Muscle of back (tissue), 11 donors: Measurements from ENCODE around the gene CDK6. TPM values are rescaled to one million over a fixed set of nuclear protein-coding genes. Genes with fewer than 3 reads are reported as not detected.

ENCODE experiments used
- DNase-seq, 3 donors: peaks; one replicate each; pipeline versions ENCODE4 v3.0.0 to v3.0.0-alpha.2; 2013
- polyA plus RNA-seq, 10 donors: library from polyadenylated mRNA; unstranded; fragments of 120-200 nt; gene quantifications; one replicate each; pipeline ENCODE4 v1.2.1, GENCODE V29; 2013; ENCODE audit not compliant: insufficient read length in 10 of 10

CDK6 gene
- polyA plus RNA-seq, 10 donors, result 37.5 to 68.7 (median 57.2) TPM

DNA sequence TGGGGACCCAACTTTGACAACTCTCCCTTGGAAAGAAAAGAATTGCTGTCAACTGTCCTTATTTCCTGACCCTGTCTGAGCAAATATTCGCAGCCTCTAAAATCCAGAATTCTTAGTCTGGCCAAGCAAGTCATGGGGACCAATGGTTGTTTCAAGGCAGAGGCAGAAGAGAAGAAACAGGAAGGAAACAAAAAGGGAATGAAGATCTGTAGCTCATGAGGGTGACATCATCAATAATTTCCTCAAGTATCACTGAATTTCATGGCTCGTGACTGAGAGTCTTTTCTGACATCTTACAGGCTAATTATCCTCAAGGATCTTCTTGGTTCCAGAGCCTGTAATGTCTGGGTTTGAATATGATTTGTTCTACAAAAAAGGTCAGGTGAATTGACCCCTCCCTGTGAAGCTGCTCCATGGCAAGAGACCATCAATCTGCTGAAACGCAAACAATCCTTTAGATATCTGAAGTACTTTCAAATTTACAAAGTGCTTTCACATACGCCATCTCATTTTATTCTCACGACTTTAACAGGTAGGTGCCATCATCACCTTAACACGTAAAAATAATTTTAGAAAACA, 5.8 kb downstream of the CDK6 start:
- DNase-seq, result no peak

DNA sequence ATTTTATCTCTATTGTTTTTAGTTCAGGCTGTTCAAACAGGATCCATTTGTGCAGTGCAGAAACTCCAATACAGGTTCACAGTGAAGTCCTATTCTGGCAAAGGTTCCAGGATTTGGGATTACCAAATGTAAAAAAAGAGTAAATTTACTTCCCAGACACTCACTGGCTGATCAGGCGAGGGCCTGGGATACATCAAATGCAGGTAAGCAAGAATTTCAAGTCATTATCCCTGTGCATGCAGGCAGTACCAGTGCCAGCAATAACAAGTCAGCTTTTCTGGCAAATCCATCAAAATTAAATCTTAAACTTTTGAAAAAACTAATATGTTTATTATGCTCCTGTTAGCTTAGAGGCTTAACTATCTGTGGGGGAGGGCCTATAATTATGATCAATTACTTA, 6.3 kb downstream of the CDK6 start:
- no peak for DNase-seq

DNA sequence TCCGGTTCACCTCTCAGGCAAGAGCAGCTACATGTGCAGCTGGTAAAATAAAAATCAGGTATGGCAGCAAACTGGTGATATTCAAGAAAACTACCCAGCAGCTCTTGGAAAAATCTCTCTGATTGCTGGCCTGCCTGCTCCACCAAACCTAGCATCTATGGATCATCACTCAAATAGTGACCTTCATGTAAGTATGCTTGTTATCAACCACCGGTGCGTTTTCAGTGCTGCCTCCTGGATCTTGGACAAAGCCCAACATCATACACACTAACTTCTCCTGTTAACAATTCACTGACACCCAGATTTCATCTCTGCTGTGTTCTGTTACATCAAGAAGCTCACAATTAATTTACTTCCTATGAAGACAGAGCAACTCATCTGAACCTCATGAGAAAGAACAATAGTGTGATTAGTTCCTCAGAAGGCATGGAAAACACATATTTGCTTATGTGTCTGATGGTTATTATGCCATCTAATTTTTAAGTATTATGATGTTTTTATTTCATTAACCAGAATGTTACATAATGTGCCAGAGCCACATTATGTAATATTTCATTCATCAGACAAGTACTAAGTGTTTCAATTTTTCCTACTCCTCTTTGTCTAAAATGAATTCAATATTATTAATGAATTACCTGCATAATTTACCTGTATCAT, 8.8 kb downstream of the CDK6 start:
- DNase-seq, result no peak

DNA sequence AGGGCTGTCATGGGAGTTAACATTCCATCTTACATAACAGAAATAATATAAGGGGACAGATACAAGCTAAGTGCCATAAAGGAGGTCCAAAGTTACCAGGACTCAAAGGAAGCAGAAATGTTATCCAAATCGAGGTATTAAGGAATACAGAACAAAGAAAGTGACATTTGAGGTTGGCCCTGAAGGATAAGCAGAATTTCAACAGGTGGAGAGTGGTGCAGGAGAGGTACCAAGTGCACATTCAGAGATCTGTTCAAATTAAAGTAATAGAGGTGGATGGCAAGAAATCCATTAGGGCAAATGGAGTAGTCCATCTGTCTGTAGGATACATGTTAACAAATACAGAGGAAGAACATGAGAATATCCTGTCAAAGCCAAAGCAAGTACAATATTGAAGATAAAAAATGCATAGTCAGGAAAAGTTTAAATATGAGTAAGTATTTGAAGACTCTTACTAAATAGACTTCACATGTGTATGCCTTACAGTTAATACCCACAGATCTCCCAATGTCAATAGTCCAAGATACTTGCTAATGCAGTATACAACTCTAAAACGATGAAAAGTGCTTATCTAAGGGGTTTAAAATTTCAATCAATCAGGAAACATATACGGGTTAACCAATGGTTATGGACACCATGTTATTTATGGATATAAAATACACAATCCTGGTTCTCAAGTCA, 10.0 kb downstream of the CDK6 start:
- no peak for DNase-seq

DNA sequence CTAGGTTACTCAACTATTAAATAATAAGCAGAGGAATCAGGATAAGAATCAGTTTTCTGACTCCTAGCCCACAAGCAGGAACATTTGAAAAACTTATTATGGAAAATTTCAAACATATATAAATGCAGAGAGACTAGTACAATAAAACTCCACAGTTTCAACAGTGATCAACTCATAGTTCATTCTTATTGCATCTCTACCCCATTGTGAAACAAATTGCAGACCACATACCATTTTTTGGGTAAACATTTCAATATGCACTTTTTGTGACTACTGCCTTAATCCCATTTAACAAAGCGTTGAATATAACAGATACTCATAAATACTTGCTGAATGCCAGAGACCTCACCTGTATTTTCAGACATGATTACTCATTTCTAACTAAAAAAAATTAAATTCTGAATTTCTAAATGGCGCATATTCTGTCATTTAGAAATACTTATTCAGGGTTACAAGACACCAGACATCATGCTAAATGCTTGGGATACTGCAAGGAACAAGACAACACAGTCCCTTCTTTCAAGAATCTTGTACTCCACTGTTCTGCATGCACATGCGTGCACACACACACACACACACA, 11.4 kb downstream of the CDK6 start:
- no peak for DNase-seq

DNA sequence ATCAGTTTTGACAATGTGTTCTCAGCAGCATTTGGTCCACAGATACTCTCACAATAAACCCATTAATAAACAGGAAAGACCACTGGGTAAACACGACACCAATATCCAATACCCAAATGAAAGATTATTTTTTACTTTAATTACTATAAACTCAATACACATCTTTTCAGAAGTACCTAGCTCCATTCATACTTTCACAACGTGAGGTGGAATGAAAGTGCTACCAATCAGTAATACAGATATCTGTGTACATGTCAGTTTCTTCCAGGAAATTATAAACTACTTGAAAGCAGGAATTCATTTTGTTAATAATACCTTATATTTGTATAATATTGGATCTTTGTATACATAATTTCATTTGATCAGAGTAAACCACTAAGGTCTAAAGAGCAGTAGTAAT, 11.9 kb downstream of the CDK6 start:
- no peak for DNase-seq

DNA sequence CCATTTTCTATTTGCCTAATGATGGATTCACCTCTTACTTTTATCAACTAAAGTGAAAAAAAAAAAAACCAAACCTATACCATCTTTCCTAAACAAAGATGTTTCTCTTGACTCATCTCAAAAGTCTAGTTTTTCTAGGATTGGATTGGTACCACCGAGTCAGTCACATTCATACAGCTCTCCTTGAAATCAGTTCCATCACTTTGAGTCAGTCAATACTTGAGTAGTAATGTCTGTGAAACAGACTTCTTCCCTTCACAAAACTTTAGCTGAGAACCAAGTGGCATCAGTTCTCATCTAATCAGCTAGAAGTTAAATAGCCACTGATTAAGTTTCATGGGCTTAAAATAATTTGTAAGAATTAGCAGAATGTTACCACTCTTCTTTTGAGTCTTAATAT, 13.3 kb downstream of the CDK6 start:
- no peak for DNase-seq

DNA sequence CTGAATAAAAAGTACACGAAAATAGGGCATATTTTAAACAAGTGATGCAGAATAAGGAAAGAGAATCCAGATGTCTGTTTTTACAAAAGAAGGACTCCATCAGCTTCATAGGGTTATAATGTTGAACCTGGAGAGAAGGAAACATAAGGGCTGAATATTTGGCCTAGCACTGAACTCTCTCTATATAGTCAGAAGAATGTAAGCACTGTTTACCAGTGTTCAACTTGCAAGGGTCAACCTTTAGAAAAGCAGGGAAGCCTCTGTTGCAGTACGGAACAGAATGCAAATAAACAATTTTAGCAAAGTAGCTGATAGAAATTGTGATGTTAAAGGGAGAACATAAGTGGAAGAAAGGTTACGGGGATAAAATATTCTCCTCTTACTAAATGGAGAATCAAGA, 16.2 kb downstream of the CDK6 start:
- DNase-seq, result no peak

DNA sequence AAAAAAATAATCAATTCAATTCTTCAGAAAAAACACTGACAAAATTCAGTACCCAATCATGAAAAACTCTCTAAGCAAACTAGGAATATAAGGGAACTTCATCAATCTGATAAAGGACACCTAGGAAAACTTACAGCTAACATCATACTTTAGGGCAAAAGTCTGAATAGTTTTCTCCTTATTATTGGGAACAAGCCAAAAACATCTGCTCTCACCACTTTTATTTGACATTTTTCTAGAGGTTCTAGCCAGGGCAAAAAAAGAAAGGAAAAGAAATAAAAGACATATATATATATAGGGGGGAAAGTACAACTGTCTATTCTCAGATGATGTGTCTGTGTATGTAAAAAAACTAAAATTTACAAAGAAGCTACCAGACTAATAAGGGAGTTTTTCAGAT, 19.0 kb downstream of the CDK6 start:
- no peak for DNase-seq

DNA sequence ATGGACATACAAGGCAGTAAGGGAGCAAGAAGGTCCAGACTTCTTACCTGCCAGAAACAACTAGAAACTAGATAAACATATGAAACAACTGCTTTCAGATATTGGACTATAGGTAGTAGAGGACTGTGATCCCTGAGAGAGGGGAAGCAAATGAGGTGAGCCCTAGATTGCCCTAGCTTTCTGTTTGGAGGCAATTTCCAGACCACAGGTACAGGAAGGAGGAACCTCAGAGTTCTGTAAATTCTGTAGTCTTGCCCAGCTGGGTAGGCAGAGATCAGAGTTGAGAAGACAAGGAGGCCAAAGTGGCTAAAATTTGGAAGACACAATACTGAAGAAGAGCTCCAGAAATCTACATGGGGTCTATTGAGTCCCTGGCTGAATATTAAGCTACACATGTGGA, 21.0 kb downstream of the CDK6 start:
- no peak for DNase-seq

DNA sequence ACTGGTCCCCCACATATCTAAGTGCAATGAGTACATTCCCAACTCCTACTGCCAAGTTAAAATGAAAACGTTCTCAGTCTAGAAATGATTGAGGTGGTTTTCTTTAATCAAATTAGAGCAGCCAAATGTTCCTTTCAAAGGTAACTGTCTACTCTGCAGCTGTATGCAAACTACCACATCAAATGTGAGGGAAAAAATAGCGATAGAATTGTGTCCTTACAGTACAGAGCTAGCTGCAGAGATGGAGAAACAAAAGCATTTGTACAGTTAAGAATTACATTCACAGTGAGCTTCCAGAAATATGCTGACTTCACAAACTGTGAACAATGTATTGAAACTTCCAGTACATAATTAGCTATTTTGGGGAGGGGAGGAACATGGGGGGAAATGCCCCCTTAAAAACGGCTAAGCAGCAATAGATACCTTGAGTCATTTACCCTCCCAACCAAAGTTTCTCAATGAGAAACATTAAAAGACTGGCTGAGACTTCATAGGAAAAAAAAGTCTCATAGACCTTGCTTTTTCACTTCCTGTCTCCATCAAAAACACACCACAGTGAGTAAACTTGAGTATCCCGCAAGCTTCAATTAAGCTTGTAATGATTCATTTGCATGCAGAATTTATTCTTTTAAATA, 22.9 kb downstream of the CDK6 start:
- peak in 1 of 3 donors; percentile 38 for DNase-seq

DNA sequence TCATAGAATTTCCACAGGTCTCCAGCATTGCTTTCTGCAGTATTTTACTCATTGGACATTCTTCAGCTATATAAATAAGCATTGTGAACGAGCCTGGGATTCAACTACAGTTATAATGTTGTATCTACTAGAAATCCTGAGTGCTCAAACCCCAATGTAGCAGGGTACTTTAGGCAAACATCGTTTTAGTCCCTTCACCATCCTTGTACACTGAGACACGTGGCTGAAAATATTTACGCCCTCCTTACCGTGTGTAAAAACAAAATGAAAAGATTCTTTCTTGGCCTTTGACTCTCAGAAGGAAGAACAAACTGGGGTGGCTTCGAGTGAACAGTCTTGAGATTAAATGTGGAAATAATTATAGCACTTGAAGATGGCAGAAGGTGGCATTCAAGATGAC, 25.2 kb downstream of the CDK6 start:
- no peak for DNase-seq

DNA sequence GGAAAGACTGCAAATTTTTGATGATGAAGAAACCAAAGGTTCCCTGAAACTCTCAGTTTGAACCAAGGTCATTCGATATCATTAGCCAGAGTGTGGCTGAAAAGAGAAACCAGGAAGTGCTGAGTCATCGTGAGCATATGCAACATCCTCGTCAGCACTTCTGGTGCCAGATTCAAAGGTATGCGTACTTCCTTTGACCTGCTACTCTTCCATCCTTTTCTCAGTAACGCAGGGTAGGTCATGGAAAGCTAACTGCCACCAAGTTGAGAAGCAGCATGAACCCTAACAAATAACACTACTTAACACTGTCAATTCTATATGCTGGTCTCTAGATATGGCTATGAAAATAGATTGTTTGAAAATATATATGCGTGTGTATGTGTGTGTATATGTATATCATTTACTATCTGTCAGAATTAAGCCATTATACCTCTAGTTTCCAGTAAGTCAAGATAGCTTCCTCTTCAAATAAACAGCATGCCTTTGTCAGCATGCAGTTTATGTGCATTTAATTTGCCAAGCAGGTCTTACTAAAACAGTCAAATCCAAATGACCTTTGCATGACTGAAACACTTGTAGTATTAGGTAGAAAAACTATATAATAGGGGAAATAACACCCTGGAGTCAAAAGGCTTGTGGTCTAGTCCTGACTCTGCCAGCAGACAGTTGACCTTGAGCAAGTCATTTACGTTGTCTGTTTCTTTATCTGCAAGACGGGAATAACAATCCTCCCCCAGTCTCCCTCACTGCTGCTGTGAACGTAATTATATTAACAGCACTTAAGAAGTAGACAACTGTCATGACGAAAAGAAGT, 26.4 kb downstream of the CDK6 start:
- DNase-seq, result peak; percentile 74 to 92 (median 83)

DNA sequence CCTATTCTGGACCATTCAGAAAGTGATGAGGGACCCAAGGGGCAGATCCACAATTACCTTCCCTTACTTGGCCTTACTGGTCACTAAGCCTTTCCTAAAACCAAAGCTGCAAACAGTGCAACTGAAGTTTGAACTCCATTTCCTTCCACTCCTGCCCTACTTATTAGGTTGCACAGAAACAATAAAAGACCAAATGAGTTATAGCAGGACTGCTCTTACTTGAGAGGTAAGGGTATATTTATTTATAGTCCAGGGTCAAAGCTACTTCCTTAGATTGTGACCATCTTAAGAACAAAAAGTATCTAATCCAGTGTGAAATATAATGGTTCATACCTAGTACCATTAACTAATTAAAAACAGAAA, 27.0 kb downstream of the CDK6 start:
- DNase-seq, result no peak

DNA sequence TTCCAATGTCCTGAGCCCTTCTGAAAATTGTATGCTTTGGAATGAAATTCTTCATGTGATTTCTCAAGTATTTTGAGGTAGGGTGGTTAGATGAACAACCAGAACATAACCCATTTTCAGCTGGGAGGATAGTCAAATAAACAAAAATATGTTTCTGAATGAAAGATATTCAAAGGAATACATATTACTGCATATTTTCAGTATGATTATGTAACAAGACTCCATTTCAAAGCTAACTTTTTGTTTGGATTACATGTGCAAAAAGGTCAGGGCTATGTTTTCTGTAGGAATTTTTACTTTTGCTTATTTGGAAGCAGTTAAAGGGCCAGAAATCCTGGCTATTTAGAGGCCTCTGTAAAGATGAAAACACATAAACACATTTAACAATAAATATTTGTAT, 27.7 kb downstream of the CDK6 start:
- DNase-seq, result no peak

DNA sequence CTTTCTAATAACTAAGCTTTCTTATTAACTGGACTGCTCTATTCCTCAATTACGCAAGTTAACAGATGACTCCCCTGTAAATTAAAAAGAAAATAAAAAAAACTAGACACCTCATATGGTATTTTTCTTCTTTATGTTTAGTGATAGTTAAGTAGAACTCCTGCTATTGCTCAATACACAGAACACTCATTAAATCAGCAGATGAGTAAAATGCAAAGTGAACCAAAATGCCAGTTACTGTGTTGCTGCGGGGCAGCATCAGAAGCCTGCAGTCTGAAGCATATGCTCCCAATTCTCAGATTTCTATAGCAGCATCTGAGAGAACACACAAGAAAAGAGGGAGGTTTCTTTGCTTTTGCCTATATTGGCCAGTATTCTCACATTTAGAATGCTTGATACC, 28.4 kb downstream of the CDK6 start:
- DNase-seq, result no peak

DNA sequence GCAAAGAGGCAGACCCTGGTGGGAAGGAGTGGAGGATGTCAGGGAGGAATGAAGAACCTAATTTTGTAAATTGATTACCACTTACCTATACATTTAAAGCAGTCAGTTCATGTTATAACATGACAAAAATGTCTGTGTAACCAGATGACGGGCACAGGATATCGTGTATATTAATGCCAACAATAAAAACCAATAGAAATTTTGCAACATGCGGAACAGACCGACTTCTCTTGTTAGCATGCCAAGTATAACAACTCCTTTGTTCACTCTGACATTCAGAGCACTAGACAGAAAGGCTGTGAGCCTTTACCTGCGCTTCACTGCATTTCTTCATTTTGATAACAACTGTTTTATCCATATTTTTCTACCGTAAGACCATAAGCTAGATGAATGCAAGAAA, 29.9 kb downstream of the CDK6 start:
- no peak for DNase-seq

DNA sequence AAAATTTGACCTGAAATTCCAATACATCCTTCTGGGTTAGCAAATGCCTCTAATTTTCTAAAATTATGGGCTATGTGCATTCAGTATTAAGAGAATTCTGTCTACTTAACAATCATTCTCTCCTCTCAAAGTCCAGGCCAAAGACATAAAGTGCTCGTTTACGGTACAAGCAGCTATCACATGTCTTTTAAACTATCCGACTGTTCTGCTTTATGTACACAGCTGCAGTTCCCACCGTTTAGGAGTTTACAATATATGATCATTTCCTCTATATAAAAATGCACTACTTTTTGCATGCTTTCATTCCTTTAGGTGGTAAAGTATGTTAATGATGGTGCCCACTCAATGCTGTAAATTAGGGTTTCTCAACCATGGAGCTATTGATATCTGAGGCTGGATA, 34.0 kb downstream of the CDK6 start:
- DNase-seq, result no peak

DNA sequence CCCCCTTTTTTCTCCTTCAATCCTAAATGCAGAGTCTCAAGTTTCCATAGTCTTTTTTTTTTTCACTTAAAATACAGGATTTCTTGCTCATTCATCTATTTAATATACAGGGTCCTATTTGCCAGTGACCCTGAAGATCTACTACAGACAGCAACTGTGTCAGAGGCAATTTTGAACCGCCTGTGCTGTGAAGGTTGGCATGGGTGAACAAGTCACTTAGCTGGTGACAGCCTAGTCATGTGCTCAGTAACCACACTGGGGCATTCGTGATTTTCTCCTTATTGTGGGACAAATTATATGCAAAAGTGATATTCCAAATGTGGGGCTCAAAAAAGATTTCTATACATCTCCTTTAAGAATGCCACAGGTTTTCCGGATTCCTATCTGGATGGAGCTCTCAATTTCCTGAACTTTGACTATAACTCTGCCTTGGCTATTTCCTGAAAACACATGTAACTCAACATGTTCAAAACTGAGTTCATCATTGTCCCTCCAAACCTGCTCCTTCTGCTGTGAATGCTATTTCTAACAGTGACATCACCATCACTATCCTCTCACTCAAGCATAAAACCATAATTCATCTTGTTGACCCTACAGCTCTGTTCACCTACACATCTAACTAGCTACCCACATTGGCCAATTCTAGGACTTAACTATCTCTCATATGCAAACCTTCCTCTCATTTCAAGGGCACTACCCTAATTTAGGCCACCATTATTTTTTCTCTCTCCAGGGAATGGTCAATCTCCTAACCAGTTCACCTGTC, 36.7 kb downstream of the CDK6 start:
- no peak for DNase-seq

DNA sequence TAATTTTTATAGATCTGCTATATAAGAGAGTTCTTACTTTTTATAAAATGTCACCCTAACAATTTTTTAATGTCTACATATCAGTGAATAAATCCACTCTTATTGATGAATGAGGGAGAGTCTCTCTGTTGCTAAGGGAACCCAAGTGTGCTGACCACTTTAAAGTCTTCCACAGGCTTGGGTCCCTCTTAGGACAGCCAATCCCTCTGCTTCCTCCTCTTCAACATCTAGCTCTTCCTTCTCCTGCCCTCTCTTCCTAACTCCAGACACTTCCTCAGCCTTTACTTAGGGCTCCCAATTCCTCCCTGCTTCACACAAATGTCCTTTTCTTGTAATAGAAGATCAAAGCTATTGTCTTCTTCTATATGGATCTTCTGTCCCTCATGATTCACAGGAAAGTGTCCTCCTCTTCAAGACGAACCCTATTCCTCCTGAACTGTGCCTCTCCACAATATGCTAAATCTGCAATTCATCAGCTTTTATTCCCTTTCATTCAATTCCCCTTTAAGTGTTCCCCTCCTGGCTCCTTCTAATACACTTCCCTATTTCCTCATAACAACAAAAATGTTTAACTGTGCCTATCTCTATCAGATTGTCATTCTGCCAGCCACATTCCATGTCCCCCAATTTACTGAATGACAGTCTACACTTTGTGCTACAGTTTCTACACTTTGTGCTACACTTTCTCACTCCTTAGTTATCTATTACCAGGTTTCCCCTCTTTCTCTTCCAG, 37.7 kb downstream of the CDK6 start:
- DNase-seq, result no peak
